Stimulated activated CD4-positive, alpha-beta T cell treated with anti-CD3 and anti-CD28 coated beads, TNF-alpha, amount 100 ng/mL, for 1 hour (primary cell): ENCODE measurements around the gene LRRC25.

Experiments used
- DNase-seq, 3 donors: peaks; one replicate each; pipeline ENCODE4 v3.0.0-alpha.2; 2020; ENCODE audit warnings: low read depth in 3 of 3, low spot score in 1 of 3

Gene LRRC25

DNA sequence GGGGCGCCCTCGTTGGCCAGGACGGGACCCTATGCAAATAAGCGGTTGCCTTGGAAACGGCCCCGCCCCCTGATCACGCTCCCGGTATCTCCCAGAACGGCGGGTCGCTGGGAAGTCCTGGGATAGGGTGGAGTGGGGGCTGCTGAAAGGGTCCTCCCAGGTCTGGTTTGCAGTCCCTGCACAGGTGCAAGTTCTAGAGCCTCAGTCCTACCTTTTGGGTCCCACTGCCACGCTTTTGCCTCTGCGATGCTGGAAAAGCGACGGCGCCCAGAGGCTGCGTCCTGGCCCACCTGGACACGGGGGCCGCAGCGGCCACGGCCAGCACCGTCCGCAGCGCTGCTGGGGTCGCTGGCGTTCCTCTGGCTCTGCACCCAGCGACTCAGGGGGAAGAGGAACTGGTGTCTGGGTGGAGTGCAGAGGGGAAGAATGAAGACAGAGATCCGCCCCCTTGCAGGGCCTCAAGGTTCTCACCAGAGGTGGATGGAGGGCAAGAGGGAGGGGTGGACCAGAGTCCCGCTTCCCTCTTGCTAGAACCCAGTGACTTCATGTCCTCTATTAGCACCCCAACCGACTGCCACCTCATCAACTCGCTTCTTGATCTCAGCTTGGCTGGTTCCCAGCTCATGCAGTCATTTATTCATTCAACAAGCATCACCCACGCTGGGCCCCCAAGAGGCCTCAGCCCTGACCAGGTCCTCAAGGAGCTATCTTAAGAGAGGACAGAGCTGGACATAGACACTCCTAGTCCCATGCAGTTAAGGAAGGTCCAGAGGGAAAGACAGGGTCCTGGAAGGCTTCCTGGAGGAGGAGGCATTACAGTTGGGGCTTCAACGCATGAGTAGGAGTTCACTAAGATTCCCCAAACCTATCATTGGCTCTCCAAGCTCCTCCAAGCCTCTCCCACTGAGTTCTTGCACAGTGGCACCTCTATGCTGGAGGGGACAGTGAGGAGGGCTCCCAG is at the start of gene LRRC25:
Gene LRRC25 (minus strand): TSS at position 381 of the 961 bp plus-strand sequence. CDS start 659 bp downstream, outside the sequence.
- DNase-seq = no peak

DNA sequence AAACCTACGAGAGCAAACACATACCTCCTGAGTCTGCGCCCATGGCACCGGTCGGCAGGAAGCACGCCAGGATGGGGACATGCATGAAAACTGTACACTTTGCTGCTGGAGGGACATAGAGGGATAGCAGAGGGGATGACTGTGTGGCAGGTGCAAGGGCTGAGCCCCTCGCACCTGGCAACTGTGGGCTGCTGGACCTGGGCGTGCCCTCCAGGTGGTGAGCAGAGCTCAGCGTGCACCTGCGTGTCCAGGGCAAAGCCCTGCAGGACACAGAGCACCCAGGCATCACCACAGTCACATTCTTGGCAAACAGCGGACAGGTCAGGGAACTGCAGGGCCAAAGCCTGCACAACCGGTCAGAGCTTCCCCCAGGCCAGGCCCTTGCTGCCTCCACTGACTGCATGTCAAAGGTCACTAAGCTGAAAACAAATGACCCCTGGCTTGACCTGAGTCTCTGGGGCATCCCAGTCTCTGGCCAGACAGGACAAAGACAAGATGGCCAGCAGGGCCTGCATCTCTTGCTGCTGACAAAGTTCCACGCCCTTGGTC is 49.5 kb upstream of the LRRC25 start:
- DNase-seq = no peak

DNA sequence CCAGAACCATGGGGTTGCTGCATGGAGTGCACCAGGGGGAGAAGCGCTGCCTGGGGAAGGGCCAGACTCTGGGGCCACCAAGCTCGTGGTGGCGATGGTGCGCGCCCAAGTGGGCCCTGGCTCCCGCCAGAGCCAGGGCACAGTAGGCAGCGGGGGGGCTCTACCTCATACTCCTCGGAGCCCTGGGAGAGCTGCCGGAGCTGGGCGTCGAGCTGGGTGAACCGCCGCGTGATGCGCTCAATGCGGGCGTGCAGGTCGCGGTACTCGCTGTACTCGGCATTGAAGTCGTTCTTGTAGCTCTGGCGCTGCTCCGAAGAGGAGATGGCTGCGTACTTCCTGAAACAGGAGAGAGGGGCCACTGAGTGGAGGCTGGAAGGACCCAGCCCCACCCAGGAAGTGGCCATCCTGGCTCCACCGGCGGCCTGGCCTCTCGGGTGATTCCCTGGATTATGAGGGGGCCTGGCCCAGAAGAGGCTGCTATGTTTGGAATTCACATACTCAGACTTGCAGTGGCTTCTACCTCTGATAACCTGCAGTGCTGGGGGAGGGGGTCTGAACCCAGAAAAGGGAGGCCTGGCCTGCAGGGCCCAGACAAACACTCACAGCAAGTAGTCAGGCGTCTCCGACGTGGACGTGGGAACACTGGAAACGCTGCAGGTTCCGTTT is 48.9 kb upstream of the LRRC25 start:
- no peak for DNase-seq

DNA sequence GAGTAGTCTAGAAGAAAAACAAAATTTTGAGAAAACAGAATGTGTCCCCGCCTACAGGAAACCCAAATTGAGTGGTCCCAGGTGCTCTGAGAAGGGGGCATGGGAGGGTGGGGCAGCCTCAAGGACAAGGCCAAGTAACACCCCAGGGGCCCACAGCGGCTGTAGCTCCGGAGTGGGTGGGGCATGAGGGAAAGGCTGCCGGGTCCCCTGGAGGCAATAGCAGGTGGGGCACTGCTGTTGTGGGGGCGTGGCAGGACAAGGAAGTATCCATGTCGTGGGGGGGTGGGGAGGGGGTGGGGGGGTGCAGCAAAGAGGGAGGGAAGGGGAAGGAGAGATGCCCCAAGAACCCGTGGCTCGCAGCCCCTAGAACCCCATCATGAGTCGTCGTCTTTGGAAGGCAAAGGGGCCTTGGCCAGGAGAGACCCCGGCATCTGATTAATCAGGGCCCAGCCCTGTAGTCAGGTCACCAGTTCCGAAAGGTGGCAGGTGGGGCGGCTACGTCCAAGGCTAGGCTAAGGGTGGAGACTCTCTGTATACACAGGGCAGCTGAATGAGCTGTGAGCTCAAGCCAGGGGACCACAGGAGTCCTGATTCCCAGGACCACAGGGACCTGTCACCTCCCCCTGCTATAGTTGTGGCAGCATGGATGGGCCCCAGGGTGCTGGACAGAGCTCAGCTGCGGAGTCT is 48.0 kb upstream of the LRRC25 start:
- DNase-seq = no peak

DNA sequence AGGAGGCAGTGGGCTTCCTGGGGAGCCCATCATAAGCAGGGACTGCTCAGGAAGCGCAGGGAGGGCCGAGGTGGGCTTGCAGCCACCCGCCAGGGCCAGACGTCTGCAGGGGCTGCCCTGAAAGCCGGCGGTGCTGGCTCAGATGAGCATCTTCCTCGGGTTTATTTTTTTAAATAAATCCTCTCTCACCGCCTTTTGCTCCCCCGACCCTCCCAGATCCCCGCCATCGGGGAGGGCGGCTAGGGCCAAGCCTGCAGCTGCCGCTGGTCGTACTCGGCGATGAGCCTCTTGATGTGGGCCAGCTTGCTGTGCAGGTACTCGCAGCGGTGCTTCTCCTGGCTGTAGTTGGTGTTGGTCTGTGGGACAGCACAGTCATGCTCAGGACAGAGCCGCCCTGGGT is 47.1 kb upstream of the LRRC25 start:
- DNase-seq = no peak

DNA sequence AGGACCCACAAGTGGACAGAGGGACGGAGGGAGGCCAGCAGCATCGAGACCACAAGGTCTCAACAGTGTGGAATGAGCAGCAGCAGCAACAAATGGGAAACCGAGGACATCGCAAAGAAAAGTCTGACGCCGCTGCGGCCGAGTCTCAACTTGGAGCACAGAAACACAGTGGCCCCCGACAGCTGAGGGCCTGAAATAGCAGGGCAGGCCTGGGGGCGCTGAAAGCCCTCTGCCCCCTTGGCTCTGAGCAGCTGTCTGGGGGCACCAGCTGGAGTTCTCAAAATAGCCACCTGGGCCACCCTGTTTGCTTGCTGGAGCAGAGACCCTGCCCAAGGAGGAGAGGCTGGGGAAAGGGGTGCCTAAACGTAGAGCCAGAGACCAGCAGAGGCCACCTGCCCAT is 46.4 kb upstream of the LRRC25 start:
- no peak for DNase-seq

DNA sequence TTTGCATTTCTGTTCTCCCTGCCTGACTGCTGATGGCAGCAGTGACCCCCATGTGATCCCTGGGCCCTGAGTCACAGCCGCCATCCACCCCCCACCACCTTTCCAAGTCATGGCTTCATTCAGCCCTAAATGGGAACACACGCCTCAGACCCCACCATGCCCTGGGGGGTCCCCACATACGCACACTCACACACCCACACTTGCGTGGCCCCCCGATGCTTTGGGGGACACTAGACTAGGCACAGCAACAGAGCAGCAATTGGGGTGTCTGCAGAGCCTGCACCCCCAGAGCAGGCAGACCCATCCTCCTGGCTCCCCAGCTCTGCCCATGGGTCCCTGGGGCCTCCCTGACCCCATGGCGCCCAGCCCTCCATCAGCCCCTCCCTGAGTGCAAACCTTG is 46.0 kb upstream of the LRRC25 start:
- no peak for DNase-seq

DNA sequence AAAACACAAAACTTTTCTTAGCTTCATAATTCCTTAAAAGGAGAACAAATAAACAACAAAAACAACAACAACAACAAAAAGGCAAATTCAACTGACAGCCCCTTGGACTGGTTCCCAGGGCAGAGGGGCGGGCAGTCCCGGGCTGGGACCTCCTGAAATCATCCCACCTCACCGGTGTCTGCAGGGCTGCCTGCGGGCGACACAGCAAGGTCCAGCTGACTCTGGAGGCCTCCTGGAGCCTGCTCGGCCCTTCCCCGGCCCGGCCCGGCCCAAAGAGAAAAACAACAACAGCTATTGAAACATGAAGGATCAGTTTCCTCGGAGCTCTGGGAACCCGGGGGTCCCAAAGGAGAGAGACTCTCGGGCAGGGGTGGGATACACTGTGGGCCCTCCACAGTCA is 45.5 kb upstream of the LRRC25 start:
- DNase-seq = no peak

DNA sequence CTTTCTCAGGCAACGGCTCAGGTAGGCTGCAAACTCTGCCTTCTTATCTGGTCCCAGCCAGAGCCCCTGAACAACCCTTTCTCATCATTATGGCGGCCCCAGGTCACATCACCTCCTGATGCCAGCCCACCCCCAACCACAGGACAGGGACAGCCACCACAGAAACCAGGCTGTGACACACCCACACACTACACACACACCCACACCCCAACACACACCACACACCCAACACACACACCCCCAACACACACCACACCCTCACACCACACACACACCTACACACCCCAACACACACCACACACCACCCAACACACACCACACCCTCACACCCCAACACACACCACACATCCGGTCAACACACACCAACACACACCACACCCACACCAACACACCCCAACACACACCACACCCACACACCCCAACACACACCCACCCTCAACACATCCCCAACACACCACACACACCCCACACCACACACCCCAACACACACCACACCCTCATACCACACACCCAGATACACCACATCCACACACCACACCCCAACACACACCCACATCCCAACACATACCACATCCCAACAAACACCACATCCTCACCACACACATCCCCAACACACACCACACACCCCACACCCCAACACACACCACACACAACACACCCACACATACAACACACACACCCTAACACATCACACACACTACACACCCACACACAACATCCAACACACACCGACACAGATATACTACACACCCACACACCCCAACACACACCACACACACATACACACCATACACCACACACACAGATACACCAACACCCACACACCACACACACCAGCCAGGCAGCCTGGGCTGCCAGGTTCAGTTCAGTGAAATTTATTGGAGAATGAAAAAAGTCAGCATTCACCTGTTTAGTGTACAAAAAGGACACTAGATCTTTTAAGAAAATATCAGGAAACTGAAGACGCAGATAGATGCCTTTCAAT is 44.7 kb upstream of the LRRC25 start:
- DNase-seq = no peak

DNA sequence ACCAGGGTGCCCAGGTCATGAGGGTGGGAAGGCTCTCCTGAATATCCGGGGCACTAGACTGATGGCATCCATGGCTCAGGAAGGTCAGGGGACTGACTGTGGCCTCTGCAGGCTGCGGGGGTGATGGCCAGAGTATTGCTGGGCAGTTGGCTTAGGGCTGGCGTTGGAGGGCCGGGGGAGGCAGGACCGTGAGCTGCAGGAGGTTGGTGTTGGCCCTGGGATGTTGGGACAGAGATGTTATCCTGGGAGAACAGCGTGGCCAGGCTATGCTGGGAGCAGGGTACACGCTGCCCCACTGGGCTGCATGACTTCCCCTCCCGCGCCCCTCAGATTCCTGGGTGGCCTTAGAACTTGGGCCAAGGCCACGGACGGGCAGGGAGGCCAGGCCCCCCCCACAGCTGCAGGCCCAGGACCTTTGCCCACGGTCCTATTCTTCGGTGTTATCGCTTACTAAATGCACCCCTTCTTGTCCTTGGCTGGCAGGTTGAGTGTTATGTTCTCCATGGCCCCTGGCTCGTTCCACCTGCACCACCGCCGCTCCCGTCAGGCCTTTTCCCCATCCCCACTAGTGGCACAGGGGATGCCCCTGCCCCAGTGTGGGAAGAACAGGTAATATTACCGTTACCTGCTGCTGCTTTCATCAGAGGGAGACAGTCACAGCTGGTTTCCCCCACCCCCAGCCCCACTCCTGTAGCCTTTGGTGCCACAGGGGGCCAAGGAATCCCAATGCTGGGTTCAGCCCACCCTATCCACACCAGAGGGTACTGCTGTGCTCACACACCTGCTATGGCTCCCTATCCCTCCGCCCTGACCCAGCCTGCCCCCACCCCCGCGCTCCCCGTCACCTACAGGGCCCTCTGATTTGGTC is 43.7 kb upstream of the LRRC25 start:
- no peak for DNase-seq

DNA sequence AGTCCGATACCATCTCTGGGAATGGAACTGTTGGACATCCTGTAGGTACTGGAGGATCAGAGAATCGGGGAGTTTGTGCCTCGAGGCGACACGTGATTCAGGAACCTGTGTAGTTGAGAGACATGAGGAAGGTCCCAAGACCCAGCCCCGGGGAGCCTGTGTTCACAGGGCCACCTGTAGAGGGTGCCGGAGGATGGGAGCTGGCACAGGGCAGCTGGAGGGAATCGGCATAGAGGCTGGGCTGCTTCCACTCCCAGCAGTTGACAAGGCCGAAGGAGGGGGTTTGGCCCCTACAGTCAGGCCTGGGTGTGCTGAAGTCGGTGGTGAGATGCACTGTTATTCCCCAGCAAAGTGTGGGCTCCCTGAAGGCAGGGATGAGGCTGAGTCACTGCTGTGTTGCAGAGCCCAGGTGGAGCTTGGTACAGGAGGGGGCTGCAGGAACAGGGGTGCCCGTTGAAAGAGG is 43.0 kb upstream of the LRRC25 start:
- no peak for DNase-seq

DNA sequence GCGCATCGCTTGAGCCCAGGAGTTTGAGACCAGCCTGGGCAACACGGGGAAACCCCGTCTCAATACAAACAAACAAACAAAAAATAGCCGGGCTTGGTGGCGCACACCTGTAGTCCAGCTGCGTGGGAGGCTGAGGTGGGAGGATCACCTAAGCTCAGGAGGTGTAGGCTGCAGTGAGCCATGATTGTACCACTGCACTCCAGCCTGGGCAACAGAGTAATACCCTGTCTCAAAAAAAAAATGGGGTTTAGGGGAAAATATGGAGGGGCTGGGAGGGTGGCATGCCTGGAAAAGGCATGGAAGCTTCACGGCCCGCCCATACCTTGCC is 42.5 kb upstream of the LRRC25 start:
- DNase-seq = no peak

DNA sequence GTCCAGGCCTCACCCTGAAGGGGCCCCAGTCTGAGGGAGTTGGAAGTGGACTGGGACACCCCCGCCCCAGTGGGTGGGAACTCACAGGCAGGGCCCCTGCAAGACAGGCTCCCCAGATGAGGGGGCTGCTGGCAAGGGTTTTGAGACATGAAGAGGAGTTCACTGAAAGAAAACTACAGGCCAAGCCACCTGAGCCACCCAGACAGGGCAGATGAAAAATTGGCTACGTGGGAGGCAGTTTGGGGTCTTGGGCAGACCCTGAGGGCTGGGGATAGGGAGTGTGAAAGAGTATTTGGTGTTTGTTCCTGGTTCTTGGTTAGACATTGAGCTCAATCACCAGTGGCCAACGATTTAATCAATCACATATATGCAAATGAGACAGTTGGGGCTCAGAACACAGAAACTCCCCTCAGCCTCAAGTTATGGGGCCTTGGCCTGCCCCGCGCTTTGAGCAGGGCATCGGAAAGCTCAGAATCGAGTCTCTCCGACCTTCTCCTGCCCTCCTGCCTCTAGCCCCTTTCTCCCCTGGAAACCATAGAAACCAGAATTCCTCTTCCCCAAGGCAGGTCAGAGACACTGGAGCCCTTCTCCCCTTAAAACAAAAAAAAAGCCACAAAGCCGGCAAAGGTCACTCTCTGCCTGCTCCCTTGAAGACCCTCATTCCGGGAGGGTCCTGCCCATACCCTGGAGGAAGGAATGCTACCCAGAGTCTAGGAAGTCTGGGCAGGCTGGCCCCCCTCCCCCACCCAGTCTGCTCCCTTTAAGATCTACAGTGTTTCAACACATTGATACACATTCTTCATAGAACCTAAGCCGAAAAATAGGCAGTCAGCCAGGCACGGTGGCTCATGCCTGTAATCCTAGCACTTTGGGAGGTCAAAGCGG is 41.8 kb upstream of the LRRC25 start:
- no peak for DNase-seq

DNA sequence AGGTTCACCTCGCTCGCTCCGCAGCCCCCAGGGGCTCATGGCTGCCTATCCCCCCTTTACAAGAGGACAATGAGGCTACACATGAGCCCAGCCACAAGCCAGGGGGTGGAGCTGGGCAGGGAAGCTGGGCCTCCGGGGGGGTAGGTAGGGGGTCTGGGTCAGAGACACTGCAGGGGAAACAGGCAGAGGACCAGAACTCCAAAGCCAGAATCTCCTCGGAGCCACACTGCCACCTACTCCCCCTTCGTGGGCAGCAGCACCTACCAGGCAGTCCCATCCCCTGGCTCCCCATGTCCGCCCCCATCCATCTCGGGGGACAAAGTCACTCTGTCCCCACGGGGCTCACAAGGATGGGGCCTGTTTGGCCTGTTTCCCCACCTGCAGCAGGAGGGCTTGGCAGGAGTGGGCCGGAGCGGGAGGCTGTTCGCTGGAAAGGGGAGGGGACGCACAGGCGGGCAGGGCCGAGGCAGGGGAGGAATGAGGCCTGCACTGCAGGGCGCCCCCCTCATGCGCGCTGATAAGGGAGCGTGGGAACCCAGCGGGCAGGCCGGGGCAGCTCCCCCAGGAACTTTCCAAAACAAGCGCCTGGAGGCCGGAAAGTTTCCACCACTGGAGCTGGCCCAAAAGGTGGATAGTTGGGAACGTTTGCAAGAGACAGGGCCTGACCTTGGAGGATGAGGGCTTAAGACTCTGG is 41.1 kb upstream of the LRRC25 start:
- no peak for DNase-seq

DNA sequence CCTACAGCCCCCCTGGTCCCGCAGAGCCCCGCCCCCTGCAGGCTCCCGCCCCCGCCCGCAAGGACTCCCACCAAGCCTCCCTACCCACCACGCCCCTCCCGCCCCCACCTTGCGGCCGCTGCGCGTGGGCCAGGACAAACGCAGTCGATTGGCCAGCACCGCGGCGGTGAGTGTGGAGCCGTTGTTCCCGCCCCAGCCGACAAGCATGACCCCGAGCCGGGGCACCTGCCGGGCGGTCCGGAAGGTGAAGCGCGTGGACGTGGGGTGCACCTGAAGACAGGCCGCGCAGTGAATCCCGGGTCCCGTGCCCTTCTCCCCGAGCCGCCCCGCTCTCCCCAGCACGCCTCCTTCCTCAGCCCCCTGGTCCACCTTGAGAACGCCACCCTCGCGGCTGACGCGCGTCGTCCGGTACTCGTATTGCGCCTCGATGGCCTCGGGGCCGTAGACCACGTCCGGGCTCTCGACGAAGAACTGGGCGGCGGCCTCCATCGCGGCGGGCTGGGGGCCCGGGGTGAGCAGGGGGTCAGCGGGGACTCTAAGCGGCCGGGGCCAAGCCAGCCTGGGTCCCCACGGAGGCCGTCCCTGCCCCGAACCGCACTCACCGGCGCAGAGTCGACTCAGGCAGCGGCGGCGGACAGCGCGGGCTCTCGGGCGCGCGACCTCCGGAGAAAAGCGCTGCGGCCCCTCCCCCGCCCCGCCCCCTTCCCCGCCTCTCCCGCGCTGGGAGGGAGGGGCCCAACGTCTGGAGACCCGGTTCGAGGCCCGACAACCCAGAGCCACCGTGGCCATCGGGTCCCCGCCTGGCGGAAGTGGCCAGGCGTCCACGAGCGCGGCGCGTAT is 40.3 kb upstream of the LRRC25 start, which contains the start of gene ISYNA1:
Gene ISYNA1 (minus strand): TSS at position 643 of the 840 bp plus-strand sequence. CDS start 154 bp downstream, at position 489.
- no peak for DNase-seq

DNA sequence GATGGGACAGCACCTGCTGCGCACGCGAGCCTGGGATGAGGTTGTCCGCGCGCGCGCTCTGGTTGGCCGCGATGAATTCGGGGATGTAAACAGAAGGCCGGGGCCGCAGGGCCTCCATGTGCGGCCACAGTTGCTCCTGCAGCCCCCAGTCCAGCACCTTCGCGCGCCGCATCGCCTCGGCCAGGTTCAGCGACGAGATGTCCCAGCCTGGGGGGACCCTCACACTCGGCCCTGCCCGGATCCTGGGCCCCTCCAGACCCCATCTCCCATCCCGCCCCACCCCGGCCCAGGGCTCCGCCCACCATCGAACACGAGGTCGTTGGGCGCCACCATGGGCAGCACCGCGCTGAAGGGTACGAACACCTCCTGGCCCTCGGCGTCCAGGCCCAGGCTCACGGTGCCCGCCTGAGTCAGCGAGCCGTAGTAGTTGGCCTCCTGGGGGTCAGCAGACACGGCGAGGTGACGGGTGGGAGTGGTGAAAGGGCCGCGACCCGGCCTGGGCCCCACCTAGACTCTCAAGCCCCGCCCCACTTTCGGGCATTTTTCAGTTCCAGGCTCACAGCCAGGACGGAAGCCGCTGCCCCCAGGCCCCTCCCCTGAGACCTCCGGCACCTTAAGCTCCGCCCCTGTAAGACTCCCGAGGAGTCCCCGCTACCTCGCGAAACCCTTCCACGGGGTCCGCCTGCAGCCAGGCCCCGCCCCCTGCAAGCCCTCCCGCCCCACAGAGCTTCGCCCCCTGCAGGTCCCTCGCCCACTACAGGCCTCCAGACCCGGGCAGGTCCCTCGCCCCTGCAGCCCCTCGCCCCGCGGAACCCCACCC is 39.5 kb upstream of the LRRC25 start:
- peak; percentile 48 to 52 (median 48) for DNase-seq
